CD4-positive, alpha-beta T cell treated with Interleukin-4 for 1 hour (primary cell): ENCODE data around the gene AKAP8.
"Not testable (repeated sequence)": the region's sequence is repeated elsewhere in the genome, so short reads cannot be mapped to it uniquely, and the experiment has no call there.

Experiments
- DNase-seq, 2 donors: peaks; one replicate each; pipeline ENCODE4 v3.0.0-alpha.2; 2020 to 2022

The AKAP8 gene

GRCh38 chr19:15379083-15379998 is at the start of gene AKAP8:
TSS of gene AKAP8 (minus strand) at chr19:15379787. CDS start at chr19:15379731, 56 bp downstream.
- peak; percentile 99 for DNase-seq

- no peak for DNase-seq
These were observed 48.4 kb upstream of the AKAP8 start for GRCh38 chr19:15427991-15428471.

DNA sequence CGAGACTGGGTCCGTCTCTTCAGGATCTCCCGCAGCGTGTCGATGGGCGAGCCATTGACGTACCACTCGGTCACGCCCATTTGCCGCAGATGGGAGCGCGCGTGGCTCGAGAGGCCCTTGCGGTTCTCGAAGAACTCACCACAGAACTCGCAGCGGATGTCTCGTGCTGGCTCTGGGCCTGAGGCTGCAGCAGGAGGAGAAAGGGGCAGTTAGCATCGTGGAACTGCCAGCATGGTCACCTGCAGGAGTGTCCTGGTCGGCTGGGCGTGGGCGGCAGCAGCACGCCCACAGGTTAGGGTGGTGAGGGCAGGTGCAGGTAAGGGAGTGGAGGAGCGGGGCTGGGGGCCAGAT is 47.7 kb upstream of the AKAP8 start:
- no peak for DNase-seq

DNA sequence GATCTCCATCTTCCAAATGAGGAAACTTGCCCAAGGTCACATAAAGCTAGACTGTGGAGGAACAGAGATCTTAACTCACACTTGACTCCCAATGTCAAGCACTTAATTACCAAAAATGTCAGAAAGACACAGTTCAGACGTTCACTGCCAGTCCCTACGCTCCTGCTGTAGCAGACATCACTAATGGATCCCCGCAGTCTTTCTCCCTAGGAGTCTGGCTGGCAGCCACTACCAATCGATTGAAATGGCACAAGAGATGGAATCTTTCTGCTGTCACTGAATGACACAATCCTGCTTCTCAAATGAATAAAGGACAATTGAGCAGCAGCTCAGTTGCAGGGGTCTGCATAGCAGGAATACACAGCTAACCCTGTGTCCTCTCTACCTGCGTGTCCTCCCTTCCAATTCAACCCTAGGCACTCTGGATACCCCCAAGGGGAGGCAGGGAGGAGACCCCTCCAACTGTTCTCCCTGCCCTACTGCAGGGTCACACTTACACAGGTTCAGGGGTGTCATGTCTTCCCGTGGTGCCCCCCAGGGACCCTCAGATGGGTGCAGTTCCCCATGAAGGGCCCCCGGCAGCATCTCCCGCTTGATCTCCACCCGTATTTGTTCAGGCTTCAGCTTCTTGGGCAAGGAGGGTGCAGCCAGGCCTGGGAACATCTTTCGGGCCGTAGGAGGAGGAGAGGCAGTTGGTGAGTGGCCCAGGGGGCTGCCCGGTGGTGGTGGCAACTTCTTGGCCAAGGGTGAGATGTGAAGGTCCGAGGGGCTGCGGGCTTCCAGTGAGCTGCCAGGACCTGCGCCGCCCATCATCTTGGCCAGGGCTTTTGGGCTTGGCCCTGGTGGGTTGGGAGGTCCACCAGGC is 47.1 kb upstream of the AKAP8 start:
- no peak for DNase-seq

DNA sequence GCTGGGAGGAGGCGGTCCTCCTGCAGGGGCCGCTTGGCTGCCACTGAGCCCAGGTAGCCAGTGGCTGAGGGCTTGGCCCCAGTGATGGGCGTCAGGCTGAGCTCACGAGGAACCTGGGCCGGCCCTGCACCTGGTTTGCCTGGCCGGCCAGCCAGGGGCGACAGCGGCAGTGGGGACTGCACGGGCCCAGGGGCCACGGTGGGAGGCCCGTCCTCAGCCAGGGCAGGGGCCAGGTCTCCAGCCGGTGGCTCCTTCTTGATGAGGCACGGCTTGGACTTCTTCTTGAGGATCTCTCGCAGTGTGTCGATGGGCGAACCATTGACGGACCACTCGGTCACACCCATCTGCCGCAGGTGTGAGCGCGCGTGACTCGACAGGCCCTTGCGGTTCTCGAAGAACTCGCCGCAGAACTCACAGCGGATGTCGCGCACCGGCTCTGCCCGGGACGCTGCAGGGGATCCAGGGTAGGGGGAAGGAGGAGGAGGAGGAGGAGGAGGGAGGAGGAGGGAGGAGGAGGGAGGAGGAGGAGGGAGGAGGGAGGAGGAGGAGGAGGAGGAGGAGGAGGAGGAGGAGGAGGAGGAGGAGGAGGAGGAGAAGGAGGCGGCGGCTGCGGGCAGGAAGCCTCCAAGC is 45.8 kb upstream of the AKAP8 start:
- no peak for DNase-seq

DNA sequence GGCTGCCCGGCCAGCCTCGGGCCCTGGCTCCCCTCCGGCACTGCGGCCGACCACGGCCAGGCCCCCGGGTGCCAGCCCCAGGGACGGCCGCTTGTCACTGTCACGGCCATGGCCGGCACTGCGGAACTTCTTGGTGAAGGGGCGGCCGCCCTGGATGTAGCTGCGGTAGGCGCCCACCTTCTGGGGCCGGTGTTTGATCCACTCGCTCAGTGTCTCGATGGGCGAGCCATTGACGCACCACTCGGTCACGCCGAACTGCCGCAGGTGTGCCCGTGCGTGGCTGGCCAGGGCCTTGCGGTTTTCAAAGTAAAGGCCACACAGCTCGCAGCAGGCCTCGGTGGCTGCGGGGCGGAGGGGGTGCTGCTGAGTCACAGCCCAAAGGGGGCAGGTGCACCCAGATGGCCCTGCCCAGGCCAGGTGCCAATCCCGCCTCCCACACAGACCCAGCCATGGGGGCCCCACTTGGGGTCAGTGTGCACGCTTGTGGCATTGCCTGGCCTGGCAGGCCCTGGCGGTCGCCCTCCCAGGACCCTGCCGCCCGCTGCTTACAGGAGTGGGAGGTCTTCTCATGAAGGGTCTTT is 45.2 kb upstream of the AKAP8 start:
- DNase-seq, result no peak

DNA sequence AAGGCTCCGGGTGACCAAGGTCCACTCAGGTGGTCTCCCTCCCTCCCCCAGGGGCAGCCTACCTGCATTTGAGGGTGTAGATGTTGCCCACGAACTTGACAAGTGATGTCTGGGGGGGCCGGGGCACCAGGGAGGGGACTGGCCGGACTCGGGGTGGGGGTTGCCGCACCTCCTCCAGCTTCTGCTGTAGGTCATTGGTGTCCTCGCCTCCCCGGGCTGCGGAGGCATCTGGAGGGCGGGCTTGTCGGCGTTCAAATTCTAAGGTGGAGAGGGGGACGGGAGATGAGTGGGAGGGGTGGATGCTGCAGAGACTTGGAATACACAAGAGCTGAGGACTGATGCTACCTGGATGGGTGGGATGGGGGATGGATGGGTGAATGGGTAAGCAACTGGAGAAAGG is 44.5 kb upstream of the AKAP8 start:
- no peak for DNase-seq

GRCh38 chr19:15423130-15423529 is 43.5 kb upstream of the AKAP8 start:
- no peak for DNase-seq

DNA sequence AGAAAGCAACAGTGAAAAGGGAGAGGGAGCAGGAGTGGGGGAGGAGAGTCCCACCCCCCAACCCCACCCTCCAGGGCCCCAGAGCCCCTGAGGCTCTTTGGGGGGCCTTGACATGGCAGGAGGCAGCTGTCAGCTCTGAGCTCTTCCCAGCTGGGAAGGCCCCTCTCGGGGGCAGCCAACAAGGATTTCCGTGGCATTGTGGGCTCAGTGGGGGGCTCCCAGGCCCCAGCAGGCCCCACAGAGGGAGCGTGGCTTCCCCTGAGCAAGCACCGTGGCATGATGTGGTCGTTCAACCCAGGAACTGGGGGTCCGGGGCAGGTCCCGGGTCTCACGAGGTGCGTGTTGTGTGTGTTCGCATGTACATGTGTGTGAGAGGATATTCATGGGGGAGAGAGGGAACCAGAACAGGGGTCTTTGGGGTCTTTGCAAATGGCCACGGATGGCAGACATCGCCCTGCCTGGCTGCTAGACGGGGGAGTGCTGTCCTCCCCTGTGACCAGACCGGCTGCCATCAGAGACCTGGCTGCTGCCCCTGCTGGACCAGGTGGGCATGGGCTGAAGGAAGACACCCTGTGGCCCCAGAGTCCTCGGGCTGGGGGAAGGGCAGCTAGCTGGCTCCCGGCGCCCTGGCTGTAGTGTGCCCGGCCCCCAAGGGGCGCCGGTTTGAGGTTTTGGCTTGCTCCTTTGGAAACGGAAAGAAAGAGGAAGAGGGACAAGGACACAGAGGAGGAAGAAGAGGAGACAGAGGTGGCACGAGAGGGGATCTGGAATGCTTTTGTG is 42.9 kb upstream of the AKAP8 start:
- DNase-seq, result no peak

DNA sequence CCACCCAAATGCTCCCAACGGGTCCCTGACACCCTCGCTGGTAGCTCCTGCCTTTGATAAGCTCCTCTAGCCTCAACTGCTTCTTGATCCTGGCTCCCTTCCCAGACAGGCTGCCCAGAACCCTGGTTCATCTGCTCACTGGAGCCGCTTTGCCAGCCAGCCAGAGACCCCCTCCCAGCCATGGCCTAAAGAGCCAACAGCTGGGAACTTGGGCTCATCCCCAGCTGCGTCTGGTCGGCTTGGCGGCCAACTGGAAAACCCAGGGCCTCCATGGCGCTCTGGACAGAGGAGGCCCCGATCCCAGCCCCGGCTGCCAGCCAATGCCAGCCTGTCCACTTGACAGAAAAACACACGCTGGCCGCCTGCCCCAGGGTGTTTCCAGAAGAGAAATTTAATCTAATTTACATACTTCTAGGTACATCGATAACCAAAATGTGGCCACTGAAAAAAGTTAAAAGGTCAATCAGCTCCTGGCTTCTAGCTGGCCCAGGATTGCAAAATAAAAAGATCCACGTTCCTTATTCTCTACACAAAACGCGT is 42.2 kb upstream of the AKAP8 start:
- no peak for DNase-seq

GRCh38 chr19:15421136-15421695 is 41.6 kb upstream of the AKAP8 start:
- no peak for DNase-seq

GRCh38 chr19:15419413-15420025 is 39.9 kb upstream of the AKAP8 start:
- no peak for DNase-seq

DNA sequence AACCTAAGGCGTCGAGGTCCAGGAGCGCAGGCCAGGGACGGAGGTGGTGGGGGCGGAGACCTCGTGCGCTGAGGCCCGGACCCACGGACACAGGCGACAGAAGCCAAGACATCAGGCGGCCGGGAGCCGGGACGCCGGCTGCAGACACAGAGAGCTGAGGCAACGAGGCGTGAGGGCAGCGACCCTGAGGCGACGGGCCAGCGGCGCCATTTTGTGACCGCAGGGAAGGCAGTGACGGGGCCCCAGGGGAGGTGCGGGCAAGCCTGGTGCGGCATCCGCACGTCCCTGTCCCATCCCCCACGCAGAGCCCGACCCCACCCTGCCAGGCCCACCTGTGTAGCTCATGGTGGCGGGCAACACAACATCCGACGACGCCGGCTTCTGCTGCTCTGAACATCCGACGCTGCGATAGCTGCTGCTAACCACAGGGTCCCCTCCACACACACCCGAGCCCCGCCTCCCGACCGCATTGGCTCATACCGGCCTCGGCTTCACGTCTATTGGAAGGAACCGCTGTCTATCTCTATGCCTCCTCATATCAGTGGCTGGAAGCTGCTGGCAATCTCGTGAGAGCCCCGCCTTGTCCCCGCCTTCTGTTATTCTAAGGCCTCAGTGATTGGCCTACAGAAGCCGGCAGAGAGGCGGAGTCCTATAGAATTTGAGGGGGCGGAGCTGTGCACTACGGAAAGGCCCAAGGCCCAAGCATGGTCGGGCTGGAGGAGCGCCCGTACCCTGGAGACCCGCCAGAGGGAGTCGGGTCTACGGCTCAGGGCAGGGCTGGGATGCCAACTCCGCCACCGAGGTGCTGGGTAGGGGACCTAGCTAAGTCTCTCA is 39.2 kb upstream of the AKAP8 start, which contains the start of gene AKAP8L:
Gene AKAP8L (minus strand): TSS at position 410 of the 834 bp plus-strand sequence. CDS start 65 bp downstream, at position 345.
- DNase-seq, result peak; percentile 100

GRCh38 chr19:15418231-15418578 is 38.6 kb upstream of the AKAP8 start:
- DNase-seq, result no peak

- DNase-seq, result no peak
These were observed 38.1 kb upstream of the AKAP8 start for GRCh38 chr19:15417699-15418098.

GRCh38 chr19:15412832-15413231 is 33.2 kb upstream of the AKAP8 start:
- DNase-seq, result no peak

DNA sequence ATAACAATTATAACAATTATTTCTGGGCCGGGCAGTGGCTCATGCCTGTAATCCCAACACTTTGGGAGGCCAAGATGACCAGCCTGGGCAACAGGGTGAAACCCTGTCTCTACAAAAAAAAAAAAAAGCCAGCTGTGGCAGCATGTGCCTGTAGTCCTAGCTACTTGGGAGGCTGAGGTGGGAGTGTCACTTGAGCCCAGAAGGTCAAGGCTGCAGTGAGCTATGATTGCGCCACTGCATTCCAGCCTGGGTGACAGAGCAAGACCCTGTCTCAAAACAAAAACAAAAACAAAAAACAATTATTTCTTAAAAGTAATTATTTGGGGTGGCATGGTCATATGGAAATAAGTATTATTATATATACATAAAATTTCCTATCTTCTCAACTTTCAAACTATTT is 31.8 kb upstream of the AKAP8 start:
- not testable (repeated sequence) for DNase-seq

GRCh38 chr19:15404780-15405211 is 25.2 kb upstream of the AKAP8 start:
- DNase-seq, result no peak

GRCh38 chr19:15404097-15404779 is 24.7 kb upstream of the AKAP8 start:
- no peak for DNase-seq
